Measurements from ENCODE around the gene KLF9.

The KLF9 gene

DNA sequence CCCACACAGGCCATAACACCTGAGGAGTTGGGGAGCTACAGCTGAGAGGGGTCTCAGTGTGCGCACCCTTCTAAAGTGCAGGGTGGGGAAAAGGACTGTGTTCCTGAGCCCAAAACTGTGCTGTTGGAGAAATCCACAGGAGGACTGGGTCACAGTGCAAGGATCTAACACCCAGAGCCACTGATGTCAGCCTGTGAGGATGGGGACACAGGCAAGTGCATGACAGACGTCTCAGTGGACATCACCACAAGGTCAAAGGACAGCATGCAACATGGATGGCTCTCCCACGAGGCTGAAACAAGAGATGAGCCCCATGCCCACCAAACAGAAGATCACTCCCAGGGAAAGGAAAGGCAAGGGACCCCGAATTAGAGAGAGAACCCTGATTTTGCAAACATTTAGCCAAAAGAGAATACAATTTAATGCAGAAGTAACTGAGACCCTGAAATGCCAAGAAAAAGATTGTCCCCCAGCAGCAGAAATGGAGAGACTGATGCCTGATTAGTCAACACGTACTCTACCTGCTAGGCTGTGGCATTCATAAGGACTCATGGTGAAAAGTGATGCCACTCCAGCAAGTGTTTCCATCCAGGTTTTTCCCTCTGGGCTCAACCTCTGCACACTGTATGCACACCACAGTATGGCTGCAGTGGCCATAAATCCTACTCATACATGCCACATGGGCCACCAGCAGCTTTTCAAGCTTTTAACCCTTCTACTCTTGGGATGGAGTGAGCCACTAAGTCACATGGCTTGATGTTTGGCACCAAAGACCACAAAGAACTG, 14.2 kb downstream of the KLF9 start:
- Histone ChIP-seq H4K20me1 (ENCODE audit: low read depth, low read length) (no peaks in the 10 kb centered on the region), H3K4me2 (ENCODE audit: low read depth, low read length, poor library complexity, severe bottlenecking) (no peak overlapping the region), H2AFZ (ENCODE audit: low read depth, low read length, severe bottlenecking) (no peak overlapping the region), H3K4me3 (ENCODE audit: insufficient read depth, low read length, poor library complexity, severe bottlenecking) (no peak overlapping the region), H3K9me3 (ENCODE audit: insufficient read depth, low read length) (no peaks in the 10 kb centered on the region), H3K27me3 (ENCODE audit: low read length) (no peaks in the 10 kb centered on the region), H3K9ac (ENCODE audit: low read length) (no peak overlapping the region), H3K27ac (ENCODE audit: low read depth, low read length) (no peak overlapping the region), H3F3A (ENCODE audit: insufficient read depth) (no peaks in the 10 kb centered on the region), H3K9me2 (replicated peaks; ENCODE audit: insufficient read depth, low read length) (no peaks in the 10 kb centered on the region), H3K79me2 (ENCODE audit: insufficient read depth, low read length) (no peaks in the 10 kb centered on the region), H3K36me3 (ENCODE audit: low read length) (no peaks in the 10 kb centered on the region)
- no peak for TF ChIP-seq EZH2phosphoT487 (conservative IDR thresholded peaks at IDR 0.05; ENCODE audit: low read length)
- TF ChIP-seq, protein P1, sequence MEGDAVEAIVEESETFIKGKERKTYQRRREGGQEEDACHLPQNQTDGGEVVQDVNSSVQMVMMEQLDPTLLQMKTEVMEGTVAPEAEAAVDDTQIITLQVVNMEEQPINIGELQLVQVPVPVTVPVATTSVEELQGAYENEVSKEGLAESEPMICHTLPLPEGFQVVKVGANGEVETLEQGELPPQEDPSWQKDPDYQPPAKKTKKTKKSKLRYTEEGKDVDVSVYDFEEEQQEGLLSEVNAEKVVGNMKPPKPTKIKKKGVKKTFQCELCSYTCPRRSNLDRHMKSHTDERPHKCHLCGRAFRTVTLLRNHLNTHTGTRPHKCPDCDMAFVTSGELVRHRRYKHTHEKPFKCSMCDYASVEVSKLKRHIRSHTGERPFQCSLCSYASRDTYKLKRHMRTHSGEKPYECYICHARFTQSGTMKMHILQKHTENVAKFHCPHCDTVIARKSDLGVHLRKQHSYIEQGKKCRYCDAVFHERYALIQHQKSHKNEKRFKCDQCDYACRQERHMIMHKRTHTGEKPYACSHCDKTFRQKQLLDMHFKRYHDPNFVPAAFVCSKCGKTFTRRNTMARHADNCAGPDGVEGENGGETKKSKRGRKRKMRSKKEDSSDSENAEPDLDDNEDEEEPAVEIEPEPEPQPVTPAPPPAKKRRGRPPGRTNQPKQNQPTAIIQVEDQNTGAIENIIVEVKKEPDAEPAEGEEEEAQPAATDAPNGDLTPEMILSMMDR (IDR thresholded peaks at IDR 0.05; ENCODE audit: insufficient read depth, low read length, poor library complexity, severe bottlenecking), result no peak

DNA sequence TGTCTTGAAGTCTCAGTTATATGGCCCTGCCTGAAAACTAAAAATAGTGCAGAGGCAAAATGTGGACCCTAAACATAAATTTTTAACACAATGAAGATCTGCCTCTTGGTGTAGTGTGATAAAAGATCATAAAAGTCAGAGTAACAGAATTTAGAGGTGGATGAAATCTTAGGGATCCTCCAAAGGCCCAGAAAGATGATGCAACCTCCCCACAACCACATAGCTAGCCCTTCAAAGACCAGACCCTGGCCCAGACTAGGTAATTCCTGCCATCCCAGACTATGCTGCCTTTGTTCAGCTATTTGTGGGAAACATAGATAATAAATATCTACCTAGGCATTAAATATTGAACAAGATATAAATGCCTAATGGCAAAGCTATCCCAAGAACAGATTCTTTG, 15.3 kb downstream of the KLF9 start:
- Histone ChIP-seq H3F3A (ENCODE audit: insufficient read depth) (no peaks in the 10 kb centered on the region), H3K9me2 (replicated peaks; ENCODE audit: insufficient read depth, low read length) (no peaks in the 10 kb centered on the region), H4K20me1 (ENCODE audit: low read depth, low read length) (no peaks in the 10 kb centered on the region), H3K4me2 (ENCODE audit: low read depth, low read length, poor library complexity, severe bottlenecking) (no peak overlapping the region), H3K36me3 (ENCODE audit: low read length) (no peaks in the 10 kb centered on the region), H3K9ac (ENCODE audit: low read length) (no peak overlapping the region), H3K4me3 (ENCODE audit: insufficient read depth, low read length, poor library complexity, severe bottlenecking) (no peak overlapping the region), H3K27me3 (ENCODE audit: low read length) (no peaks in the 10 kb centered on the region), H3K79me2 (ENCODE audit: insufficient read depth, low read length) (no peaks in the 10 kb centered on the region), H3K9me3 (ENCODE audit: insufficient read depth, low read length) (no peaks in the 10 kb centered on the region), H3K27ac (ENCODE audit: low read depth, low read length) (no peak overlapping the region), H2AFZ (ENCODE audit: low read depth, low read length, severe bottlenecking) (no peak overlapping the region)
- no peak for TF ChIP-seq EZH2phosphoT487 (conservative IDR thresholded peaks at IDR 0.05; ENCODE audit: low read length)
- TF ChIP-seq, protein P1 (IDR thresholded peaks at IDR 0.05; ENCODE audit: insufficient read depth, low read length, poor library complexity, severe bottlenecking), result no peak

DNA sequence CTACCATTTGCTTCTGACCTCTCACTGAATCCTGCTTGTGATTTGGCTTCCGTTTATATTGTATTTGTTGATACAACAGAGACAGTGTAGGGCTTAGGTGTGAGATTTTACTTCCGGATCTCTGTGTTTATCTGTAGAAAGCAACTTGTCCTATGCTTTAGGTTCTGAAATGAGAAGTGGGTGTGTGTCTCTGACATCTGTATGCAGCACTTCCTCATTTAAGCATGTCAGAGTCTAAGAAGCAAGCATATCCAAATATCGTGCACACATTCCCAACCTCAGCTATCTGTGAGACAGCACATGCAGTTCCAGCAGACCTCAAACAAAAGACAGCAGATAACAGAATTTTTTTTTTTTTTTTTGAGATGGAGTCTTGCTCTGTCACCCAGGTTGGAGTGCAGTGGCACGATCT, 16.3 kb downstream of the KLF9 start:
- H3K36me3 ChIP-seq (ENCODE audit: low read length), result no peaks in the 10 kb centered on the region
- H4K20me1 ChIP-seq (ENCODE audit: low read depth, low read length), result no peaks in the 10 kb centered on the region
- H3F3A ChIP-seq (ENCODE audit: insufficient read depth), result no peaks in the 10 kb centered on the region
- H3K9ac ChIP-seq (ENCODE audit: low read length), result no peak overlapping the region
- no peaks in the 10 kb centered on the region for H3K9me3 ChIP-seq (ENCODE audit: insufficient read depth, low read length)
- TF ChIP-seq, protein P1 (IDR thresholded peaks at IDR 0.05; ENCODE audit: insufficient read depth, low read length, poor library complexity, severe bottlenecking), result no peak
- no peak for TF ChIP-seq EZH2phosphoT487 (conservative IDR thresholded peaks at IDR 0.05; ENCODE audit: low read length)
- H3K9me2 ChIP-seq (replicated peaks; ENCODE audit: insufficient read depth, low read length), result no peaks in the 10 kb centered on the region
- H3K79me2 ChIP-seq (ENCODE audit: insufficient read depth, low read length), result no peaks in the 10 kb centered on the region
- no peak overlapping the region for H3K4me3 ChIP-seq (ENCODE audit: insufficient read depth, low read length, poor library complexity, severe bottlenecking)
- H3K27ac ChIP-seq (ENCODE audit: low read depth, low read length), result no peak overlapping the region
- H3K4me2 ChIP-seq (ENCODE audit: low read depth, low read length, poor library complexity, severe bottlenecking), result peak overlapping the region; percentile 32
- H2AFZ ChIP-seq (ENCODE audit: low read depth, low read length, severe bottlenecking), result peak overlapping the region; percentile 77
- no peaks in the 10 kb centered on the region for H3K27me3 ChIP-seq (ENCODE audit: low read length)

All from SU-DHL-6 (cell line).